Glomerular visceral epithelial cell (primary cell): ENCODE data around the gene TTYH1.
A peak's percentile ranks its signal among the peaks of the same experiment; 100 is the strongest.
"Not testable (repeated sequence)": the region's sequence is repeated elsewhere in the genome, so short reads cannot be mapped to it uniquely, and the experiment has no call there.

ENCODE experiments used
- DNase-seq: peaks from one replicate; pipeline ENCODE4 v3.0.0-alpha.2; 2016; ENCODE audit errors: extremely low spot score

Gene TTYH1

GRCh38 chr19:54460230-54461005 is 45.2 kb downstream of the TTYH1 start:
- no peak for DNase-seq

GRCh38 chr19:54461210-54461609 is 45.9 kb downstream of the TTYH1 start:
- no peak for DNase-seq

- no peak for DNase-seq
These were observed 46.3 kb downstream of the TTYH1 start for GRCh38 chr19:54461613-54462012.

GRCh38 chr19:54462047-54462654 is 46.9 kb downstream of the TTYH1 start:
- DNase-seq, result no peak

GRCh38 chr19:54462655-54463530 is 47.6 kb downstream of the TTYH1 start:
- DNase-seq, result peak; percentile 41

- peak; percentile 97 for DNase-seq
These were observed 48.3 kb downstream of the TTYH1 start, which contains the start of gene LENG9 for GRCh38 chr19:54463531-54464043. TSS of gene LENG9 (minus strand) at chr19:54463778. CDS start at chr19:54463526, 252 bp downstream.

- peak; percentile 93 for DNase-seq
These were observed 48.9 kb downstream of the TTYH1 start for GRCh38 chr19:54464044-54464629.

- DNase-seq, result peak; percentile 88
These were observed 49.6 kb downstream of the TTYH1 start for GRCh38 chr19:54464630-54465425.

GRCh38 chr19:54465426-54466109 is 50.3 kb downstream of the TTYH1 start:
- DNase-seq, result no peak

GRCh38 chr19:54466110-54466480 is 50.8 kb downstream of the TTYH1 start:
- DNase-seq, result not testable (repeated sequence)

- no peak for DNase-seq
These were observed 54.3 kb downstream of the TTYH1 start for GRCh38 chr19:54469496-54469934.

GRCh38 chr19:54470276-54470887 is 55.1 kb downstream of the TTYH1 start:
- no peak for DNase-seq

- DNase-seq, result no peak
These were observed 55.9 kb downstream of the TTYH1 start for GRCh38 chr19:54470991-54471782.

GRCh38 chr19:54473071-54473891 is 58.0 kb downstream of the TTYH1 start, which contains the start of gene CDC42EP5:
TSS of gene CDC42EP5 (minus strand) at chr19:54473296. CDS start at chr19:54465547, 7,749 bp downstream.
- peak; percentile 52 for DNase-seq

GRCh38 chr19:54473892-54474372 is 58.7 kb downstream of the TTYH1 start:
- no peak for DNase-seq

- no peak for DNase-seq
These were observed 60.4 kb downstream of the TTYH1 start for GRCh38 chr19:54475706-54476105.

GRCh38 chr19:54477650-54478049 is 62.4 kb downstream of the TTYH1 start:
- DNase-seq, result no peak
